GM23248 (cell line): ENCODE measurements around the gene TMIGD1.

Experiments
- EZH2 ChIP-seq: fragments of 200-600 bp; sonication (generic); IDR thresholded peaks from 2 replicates; pipeline ENCODE4 v1.6.1; 2018; ENCODE audit warnings: antibody characterized with exemption, mild to moderate bottlenecking; ENCODE audit not compliant: insufficient read depth, poor library complexity, severe bottlenecking
- EZH2phosphoT487 ChIP-seq: fragments of 200-600 bp; sonication (generic); IDR thresholded peaks from 2 replicates; pipeline ENCODE4 v1.6.1; 2018; ENCODE audit warnings: antibody characterized with exemption, moderate library complexity, mild to moderate bottlenecking, low read depth; ENCODE audit not compliant: insufficient read depth

- TF ChIP-seq EZH2 (no peak), EZH2phosphoT487 (no peak)
Observed at GRCh38 chr17:30361766-30362279, 28.0 kb upstream of the TMIGD1 start.
